Stimulated activated CD8-positive, alpha-beta memory T cell treated with anti-CD3 and anti-CD28 coated beads, Interleukin-7, amount 100 ng/mL, for 1 hour (primary cell): Measurements from ENCODE around the gene ANKRD62.

Source experiments
- DNase-seq, 2 donors: peaks; one replicate each; pipeline ENCODE4 v3.0.0-alpha.2; 2020; ENCODE audit warnings: low read depth in 2 of 2

Gene ANKRD62

GRCh38 chr18:12093520-12094257 is at the start of gene ANKRD62:
Gene ANKRD62 (plus strand): TSS chr18:12093843. CDS start chr18:12094018, 175 bp downstream.
- no peak for DNase-seq

- DNase-seq, result no peak
These were observed 49.1 kb upstream of the ANKRD62 start for GRCh38 chr18:12044591-12044990.

GRCh38 chr18:12046046-12046750 is 47.4 kb upstream of the ANKRD62 start:
- DNase-seq, result no peak

DNA sequence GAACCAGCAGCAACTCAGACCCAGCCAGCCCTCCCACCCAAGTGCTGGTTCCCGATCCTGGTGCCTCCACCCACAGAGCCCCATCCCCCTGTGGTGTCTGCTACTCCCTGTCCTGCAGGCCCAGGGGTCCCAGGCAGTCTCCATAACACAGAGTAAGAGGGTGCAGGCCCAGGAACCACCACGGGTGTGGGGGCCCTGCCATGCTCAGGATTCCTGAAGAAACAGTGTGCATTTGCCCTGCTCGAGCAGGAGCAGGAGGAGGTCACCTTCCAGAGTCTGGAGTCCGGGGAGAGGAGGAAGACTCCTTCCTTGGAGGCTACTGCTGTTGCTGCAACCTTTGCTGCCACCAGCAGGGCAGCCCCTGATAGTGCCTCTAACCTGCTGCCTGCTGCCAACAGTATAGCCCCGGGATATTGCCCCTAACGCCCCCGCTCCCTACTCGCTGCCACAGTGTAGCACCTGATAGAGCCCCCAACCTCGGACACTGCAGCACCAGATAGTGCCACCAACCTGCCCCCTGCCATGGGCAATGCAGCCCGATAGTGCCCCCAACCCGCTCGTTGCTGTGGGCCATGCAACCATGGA is 46.8 kb upstream of the ANKRD62 start:
- no peak for DNase-seq

DNA sequence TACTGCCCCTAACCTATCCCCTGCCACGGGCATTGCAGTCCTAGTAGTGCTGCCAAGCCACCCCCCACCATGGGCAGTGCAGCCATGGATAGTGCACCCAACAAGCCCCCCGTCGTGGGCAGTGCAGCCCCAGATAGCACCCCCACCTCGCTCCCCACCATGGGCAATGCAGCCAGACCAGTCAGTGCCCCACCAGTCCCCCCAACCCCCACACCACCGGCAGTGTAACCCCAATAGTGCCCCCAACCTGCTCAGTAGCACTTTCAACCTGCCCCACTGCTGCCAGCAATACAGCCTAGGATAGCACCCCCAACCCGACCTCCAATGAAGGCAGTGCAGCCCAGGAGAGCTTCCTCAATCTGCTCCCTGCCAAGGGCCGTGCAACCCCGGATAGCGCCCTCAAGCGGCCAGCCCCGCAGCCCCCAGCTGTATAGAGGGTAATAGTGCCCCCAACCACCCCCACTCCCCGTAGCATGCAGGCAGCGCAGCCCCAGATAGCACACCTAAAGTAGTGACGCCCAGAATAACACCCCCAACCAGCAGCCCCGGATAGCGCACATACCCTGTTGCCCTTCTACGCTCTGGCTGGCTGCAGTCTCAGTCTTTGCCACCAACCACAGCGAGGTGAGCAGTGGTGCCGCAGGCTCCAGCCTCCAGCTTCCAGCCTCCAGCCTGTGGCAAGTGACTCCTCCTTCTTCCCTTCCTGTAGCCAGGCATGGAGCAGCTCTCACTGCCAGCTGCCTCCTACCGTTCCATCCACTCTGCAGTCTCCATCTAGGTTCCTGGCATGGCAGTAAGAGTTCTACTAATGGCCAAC is 45.4 kb upstream of the ANKRD62 start:
- no peak for DNase-seq

- DNase-seq, result no peak
These were observed 44.8 kb upstream of the ANKRD62 start for GRCh38 chr18:12048827-12049175.

DNA sequence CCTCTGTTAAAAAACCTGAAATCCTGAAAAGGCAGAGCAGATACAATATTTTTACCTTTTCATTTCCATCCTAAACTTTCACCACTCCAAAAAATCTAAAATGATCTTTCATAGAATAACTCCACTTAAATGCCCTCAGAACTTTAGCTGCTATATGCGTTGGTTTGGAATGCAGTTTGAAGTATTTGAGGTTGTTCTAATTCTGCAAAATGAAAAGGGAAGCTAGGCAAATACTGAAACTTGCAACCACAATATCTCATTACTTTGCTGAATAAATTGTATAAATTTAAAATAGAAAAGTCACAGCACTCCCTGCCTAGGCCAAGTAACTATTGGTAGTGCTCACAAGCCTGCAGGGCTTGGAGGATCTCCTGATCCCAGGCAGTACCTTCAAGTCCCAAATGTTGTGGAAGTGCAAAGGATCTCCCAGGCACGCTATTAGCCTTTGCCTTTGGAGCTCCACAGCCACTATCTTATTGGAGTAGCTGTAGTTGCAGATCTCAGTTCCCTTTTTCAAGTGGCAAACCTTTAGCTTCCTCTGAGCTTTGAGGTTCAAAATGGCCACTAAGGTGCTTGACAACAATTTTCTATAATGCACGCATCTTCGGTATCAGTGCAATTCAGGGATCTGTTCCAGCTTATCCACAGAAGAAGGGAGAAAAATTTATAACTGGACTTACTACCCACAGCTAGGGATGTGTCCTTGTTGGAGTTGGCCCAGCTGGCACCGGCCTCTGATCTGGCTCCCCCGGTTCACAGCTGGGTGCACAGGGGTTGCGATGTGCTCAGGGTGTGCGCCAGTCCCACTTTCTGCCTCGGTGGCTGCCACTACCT is 43.4 kb upstream of the ANKRD62 start:
- DNase-seq, result no peak

GRCh38 chr18:12052866-12053265 is 40.8 kb upstream of the ANKRD62 start:
- no peak for DNase-seq

DNA sequence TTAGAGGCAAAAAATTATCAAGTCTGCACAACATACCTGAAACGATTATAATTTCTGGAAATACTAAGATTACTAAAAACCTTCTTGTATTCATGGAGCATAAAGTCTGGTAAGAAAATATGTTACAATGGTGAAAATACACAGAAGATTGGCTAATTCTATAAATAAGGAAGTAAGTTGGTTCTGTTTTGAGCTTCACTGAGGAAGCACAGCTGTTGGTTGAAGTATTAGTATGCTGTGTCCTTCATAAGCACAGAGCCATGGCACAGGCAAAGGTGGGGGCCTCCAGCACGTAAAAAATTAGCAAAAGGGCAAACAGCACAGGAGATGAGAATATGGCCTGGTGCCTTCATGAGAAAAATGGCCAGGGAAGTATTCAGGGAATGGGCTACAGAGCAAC is 40.4 kb upstream of the ANKRD62 start:
- no peak for DNase-seq

DNA sequence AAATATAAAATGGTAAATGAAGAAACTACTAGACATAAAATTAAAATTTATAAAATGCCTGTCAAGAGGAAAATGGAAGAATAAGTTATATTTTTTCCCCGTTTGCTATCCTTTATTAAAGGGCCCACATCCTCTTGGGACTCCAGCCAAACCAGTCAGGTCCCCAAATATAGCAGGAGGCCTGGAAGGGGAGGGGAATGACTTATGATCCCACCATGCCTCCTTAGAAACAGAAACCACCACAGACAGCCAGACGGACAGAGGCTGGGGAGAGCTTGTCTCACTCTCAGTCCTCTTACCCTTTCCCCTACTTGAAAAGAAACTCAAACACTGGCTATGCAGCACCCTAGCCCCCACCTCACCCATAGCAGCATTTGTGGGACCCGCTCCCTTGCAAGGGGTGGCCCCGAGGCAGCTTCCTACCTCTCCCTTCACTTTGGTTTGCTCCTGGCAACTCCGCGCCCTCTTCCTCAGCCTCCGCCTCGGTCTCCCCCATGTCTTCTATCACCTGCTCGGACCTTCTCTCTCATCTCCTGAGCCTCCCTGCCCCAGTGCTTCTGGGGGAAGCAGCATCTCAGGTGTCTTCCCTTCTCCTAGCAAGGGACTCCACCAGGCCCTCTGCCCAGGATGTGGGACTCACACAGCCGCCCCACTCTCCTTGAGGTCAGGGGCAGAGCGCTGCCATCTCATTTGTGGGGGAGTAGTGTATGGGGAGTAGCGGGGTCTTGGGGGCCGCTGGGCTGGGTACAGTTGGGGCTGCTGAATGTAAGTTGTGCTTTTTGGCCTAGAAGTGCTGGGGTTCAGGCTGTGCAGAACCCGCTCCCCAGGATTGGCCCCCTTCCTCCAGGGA is 37.4 kb upstream of the ANKRD62 start:
- DNase-seq, result no peak

- DNase-seq, result no peak
These were observed 36.7 kb upstream of the ANKRD62 start for GRCh38 chr18:12056884-12057402.

- DNase-seq, result no peak
These were observed 36.1 kb upstream of the ANKRD62 start for GRCh38 chr18:12057419-12058039.

- DNase-seq, result no peak
These were observed 34.1 kb upstream of the ANKRD62 start for GRCh38 chr18:12059334-12060181.

- no peak for DNase-seq
These were observed 33.3 kb upstream of the ANKRD62 start for GRCh38 chr18:12060182-12060870.

GRCh38 chr18:12061685-12062084 is 32.0 kb upstream of the ANKRD62 start:
- DNase-seq, result no peak

DNA sequence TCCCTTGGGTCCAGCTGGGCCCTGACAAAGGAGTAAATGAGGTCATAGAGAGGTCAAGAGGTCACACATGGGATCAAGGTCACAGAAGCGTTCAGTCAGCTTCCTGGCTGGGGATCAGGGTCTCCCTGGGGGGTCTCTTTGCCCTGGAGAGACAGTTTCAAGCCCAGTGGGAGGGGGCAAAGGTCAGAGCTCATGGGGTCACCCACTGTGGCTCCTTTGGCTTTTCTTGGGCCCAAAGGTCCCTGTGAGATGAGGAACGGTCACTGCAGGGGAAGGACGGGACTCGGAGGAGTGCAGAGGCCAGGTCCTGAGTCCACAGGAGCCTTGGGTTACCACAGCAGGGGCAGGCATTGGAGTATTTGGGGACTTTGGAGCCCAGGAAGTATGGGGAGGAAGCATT is 30.7 kb upstream of the ANKRD62 start:
- no peak for DNase-seq

DNA sequence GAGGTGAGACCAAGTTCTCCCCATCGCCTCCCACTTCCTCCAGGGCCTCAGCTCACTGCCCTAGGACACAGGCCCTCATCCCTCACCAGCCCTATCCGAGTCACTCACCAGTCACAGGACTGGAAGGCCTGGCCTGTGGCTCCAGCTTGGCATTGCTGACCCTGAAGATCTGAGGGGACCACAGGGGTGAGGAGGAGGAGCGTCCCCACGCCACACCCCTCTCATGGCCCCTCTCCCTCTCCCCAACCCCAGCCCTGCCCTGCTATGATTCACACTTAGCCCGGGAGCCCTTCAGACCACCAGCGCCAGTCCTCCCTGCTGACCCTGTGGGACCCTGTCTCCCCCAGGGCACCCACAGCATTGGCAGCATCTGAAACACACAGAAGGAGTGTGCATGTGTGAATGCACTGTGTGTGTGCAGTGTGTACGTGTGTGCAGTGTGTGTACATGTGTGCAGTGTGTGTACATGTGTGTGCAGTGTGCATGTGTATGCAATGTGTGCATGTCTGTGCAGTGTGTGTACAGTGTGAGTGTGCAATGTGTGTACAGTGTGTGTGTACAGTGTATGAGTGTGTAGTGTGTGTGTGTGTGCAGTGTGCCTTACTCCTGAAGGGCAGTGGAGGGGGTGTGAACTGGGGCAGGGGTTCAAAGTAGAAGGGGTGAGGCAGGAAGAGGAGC is 29.4 kb upstream of the ANKRD62 start:
- DNase-seq, result no peak

- DNase-seq, result no peak
These were observed 28.2 kb upstream of the ANKRD62 start for GRCh38 chr18:12065397-12065796.
